Progenitor cell of endocrine pancreas (in vitro differentiated cells): ENCODE results near the gene CYSRT1. TPM values are rescaled to one million over a fixed set of nuclear protein-coding genes. Genes with fewer than 3 reads are reported as not detected.

Experiments used
- DNase-seq: peaks from one replicate; pipeline ENCODE4 v3.0.0; 2021; ENCODE audit warnings: low spot score; ENCODE audit not compliant: unreplicated experiment
- H3K27ac Mint-ChIP-seq: 2 replicates; pipeline ENCODE4 v1.8.0; 2021; ENCODE audit warnings: mild to moderate bottlenecking, moderate library complexity, mixed read lengths
- H3K27me3 Mint-ChIP-seq: 2 replicates; pipeline ENCODE4 v1.8.0; 2021; ENCODE audit warnings: mixed read lengths
- H3K36me3 Mint-ChIP-seq: 2 replicates; pipeline ENCODE4 v1.8.0; 2022; ENCODE audit warnings: mixed read lengths; ENCODE audit not compliant: insufficient read depth
- H3K4me1 Mint-ChIP-seq: 2 replicates; pipeline ENCODE4 v1.8.0; 2021; ENCODE audit warnings: low read depth, mixed read lengths
- H3K4me3 Mint-ChIP-seq: 2 replicates; pipeline ENCODE4 v1.8.0; 2021; ENCODE audit warnings: low read depth, mild to moderate bottlenecking, moderate library complexity, mixed read lengths
- H3K9me3 Mint-ChIP-seq: 2 replicates; pipeline ENCODE4 v1.8.0; 2021; ENCODE audit warnings: low read depth, mixed read lengths
- total RNA-seq: library from RNA; stranded (reverse); gene quantifications from 2 replicates; pipeline ENCODE4 v1.2.1, GENCODE V29; 2021
- TF ChIP-seq, protein P1 (sequence below): fragments of 200-600 bp; sonication (generic); IDR thresholded peaks from one replicate; pipeline ENCODE4 v1.5.0; 2021; ENCODE audit warnings: antibody characterized with exemption, mild to moderate bottlenecking; ENCODE audit not compliant: unreplicated experiment

Gene CYSRT1
- total RNA-seq, 1 donor from 2014 or later, result 2.7 TPM

DNA sequence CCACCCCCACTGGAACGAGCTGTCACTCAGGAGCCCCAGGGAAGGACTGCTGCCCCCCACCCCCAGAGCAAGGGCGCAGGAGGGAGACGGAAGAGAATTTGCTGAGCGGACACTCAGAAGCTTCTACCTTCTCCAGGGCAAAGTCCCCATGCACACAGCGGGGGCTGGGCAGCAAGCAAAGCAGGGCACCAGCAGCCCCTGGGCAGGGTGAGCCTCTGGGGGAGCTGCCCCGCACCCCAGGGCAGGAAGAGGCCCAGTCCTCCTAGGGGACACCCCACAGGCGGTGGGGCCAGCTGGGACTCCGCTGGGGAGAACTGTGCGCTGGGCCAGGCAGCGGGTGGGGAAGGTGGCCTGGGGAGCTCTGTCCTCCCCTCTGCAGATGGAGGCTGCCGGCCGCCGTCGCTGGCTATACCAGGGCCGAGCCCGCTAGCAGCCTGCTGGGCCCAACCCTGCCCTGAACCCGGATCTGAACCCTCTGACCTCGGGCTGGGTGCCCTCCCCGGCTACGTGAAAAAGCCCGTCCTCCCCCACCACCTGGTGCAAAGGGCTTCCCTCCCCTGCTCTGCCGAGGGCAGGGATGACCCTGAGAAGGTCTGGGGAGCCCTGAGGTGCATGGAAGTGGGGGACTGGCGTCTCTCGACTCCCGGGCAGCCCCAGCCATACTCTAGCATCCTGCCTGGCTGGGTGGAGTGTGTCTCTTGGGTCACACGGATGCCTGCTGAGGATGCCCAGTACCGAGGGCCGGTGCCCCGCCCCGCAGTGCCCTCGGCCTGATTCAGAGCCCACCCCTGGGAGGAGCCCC lies 5.1 kb downstream of the CYSRT1 start:
- no peak overlapping the region for H3K27ac Mint-ChIP-seq
- H3K9me3 Mint-ChIP-seq, result no peaks in the 10 kb centered on the region
- DNase-seq, result no peak
- H3K4me3 Mint-ChIP-seq, result no peak overlapping the region
- H3K27me3 Mint-ChIP-seq, result no peaks in the 10 kb centered on the region
- TF ChIP-seq, protein P1, sequence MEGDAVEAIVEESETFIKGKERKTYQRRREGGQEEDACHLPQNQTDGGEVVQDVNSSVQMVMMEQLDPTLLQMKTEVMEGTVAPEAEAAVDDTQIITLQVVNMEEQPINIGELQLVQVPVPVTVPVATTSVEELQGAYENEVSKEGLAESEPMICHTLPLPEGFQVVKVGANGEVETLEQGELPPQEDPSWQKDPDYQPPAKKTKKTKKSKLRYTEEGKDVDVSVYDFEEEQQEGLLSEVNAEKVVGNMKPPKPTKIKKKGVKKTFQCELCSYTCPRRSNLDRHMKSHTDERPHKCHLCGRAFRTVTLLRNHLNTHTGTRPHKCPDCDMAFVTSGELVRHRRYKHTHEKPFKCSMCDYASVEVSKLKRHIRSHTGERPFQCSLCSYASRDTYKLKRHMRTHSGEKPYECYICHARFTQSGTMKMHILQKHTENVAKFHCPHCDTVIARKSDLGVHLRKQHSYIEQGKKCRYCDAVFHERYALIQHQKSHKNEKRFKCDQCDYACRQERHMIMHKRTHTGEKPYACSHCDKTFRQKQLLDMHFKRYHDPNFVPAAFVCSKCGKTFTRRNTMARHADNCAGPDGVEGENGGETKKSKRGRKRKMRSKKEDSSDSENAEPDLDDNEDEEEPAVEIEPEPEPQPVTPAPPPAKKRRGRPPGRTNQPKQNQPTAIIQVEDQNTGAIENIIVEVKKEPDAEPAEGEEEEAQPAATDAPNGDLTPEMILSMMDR, result no peak
- no peaks in the 10 kb centered on the region for H3K36me3 Mint-ChIP-seq
- peaks cover 10% of the 10 kb centered on the region for H3K4me1 Mint-ChIP-seq

DNA sequence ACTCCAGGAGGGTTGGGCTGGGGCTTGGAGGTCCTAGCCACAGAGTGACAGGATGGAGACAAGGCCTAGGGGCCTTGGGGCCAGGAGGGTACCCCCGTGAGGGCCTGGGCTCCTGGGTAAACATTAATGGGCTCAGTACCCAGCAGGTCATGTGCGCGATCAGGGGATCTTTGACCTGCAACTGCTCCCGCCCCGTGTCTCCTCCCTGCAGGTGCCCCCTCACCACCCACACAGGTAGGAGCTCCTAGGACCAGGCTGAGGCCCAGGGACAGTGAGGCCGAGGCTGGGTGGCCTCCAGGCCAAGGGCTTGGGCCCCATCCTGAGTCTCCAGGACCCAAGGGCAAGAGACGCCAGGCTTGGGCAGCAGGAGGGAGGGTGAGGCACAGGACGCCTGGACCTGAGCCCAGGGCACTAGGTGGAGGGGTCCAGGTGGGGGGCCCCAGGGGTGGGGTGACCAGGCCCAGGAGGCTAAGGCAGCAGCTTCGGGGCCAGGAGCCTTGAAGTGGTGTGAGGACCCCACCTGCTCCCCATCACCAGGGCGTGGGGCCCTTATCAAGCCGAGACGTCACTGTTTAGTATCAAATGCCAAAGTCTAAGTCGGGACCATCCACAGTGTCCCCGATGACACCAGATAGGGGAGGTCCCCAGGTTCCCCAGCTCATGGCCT lies 5.9 kb downstream of the CYSRT1 start, which contains the start of gene SLC34A3:
SLC34A3 (plus strand) TSS at position 197 of the 667 bp plus-strand sequence. CDS start 802 bp downstream, outside the sequence.
- no peaks in the 10 kb centered on the region for H3K9me3 Mint-ChIP-seq
- no peak within 1 kb of the TSS for H3K27ac Mint-ChIP-seq
- H3K4me1 Mint-ChIP-seq, result peaks cover 13% of the 10 kb centered on the region
- no peak for DNase-seq
- no peaks in the 10 kb centered on the region for H3K27me3 Mint-ChIP-seq
- H3K36me3 Mint-ChIP-seq, result no peaks in the 10 kb centered on the region
- H3K4me3 Mint-ChIP-seq, result no peak within 1 kb of the TSS
- TF ChIP-seq, protein P1, result no peak

DNA sequence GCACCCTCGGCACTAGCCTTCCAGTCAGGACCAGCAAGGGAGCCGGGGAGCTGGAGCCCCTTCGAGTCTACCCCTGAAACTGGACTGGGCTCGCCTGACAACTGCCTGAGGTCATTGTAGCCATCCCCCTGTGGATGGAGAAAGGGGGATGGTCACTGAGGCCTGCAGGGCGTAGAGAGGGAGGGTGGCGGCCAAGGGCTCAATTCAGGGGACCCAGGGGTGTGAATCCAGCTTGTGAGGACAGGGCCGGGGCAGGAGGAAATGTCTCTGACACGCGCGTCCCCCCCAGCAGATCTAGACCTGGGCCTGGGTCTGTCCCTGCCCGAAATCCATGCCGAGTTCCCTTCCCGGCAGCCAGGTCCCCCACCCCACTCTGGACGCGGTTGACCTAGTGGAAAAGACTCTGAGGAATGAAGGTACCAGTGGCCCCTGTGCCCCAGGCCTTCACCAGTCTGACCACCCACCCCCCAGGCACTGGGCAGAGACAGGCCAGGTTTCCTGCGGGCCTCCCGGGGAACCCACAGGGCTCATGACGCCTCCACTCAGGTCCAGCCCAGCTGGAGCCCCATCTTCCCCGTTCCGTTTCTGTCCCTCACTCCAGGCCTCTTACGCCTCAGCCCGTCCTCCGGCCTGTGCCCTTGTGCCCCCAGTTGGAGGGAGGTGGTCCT lies 6.5 kb downstream of the CYSRT1 start:
- no peak for DNase-seq
- Mint-ChIP-seq H3K4me1 (peaks cover 16% of the 10 kb centered on the region), H3K4me3 (no peak overlapping the region), H3K27me3 (no peaks in the 10 kb centered on the region), H3K36me3 (no peaks in the 10 kb centered on the region), H3K27ac (no peak overlapping the region), H3K9me3 (no peaks in the 10 kb centered on the region)
- TF ChIP-seq, protein P1, result no peak

DNA sequence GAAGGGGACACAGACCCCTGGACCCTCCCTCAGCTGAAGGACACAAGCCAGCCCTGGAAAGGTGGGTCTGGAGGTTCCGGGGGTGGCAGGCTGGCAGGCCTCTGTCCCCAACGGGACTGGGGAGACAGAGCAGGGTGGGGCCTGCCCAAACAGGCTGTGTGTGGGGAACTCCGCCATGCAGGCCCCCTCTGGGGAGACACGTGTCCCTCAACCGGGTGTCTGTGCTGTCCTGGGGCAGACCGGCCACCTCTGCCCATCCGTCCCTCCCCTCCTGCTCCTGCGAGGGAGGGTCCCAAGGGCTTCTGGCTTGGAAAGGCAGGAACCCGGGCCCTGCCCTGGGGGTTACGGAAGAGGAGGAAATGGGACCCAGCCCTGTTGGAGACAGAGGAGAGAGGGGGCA lies 7.1 kb downstream of the CYSRT1 start:
- Mint-ChIP-seq H3K4me3 (no peak overlapping the region), H3K27ac (no peak overlapping the region), H3K27me3 (no peaks in the 10 kb centered on the region), H3K36me3 (no peaks in the 10 kb centered on the region), H3K4me1 (peaks cover 17% of the 10 kb centered on the region), H3K9me3 (no peaks in the 10 kb centered on the region)
- no peak for DNase-seq
- TF ChIP-seq, protein P1, result no peak

DNA sequence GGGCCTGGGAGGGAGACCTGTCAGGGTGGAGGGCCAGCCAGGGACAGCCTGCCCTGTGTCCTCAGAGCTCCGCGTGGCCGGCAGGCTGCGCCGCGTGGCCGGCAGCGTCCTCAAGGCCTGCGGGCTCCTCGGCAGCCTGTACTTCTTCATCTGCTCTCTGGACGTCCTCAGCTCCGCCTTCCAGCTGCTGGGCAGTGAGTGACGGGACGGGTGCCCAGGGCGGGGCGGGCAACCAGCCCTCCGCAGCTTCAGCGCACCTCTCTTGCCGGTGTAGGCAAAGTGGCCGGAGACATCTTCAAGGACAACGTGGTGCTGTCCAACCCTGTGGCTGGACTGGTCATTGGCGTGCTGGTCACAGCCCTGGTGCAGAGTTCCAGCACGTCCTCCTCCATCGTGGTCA lies 7.5 kb downstream of the CYSRT1 start:
- TF ChIP-seq, protein P1, result no peak
- Mint-ChIP-seq H3K27me3 (no peaks in the 10 kb centered on the region), H3K27ac (no peak overlapping the region), H3K4me1 (peaks cover 15% of the 10 kb centered on the region), H3K36me3 (no peaks in the 10 kb centered on the region), H3K9me3 (no peaks in the 10 kb centered on the region), H3K4me3 (no peak overlapping the region)
- no peak for DNase-seq
